ENCODE measurements around the gene COLGALT1. TPM values are rescaled to one million over a fixed set of nuclear protein-coding genes. Genes with fewer than 3 reads are reported as not detected.
A peak's percentile ranks its signal among the peaks of the same experiment; 100 is the strongest.

COLGALT1 gene
- total and polyA plus RNA-seq, 9 of the 15 experiments (the other 6 are each of a cell fraction or from before 2014, with no cell fraction given): 4.9 to 119 (median 82.6) TPM

DNA sequence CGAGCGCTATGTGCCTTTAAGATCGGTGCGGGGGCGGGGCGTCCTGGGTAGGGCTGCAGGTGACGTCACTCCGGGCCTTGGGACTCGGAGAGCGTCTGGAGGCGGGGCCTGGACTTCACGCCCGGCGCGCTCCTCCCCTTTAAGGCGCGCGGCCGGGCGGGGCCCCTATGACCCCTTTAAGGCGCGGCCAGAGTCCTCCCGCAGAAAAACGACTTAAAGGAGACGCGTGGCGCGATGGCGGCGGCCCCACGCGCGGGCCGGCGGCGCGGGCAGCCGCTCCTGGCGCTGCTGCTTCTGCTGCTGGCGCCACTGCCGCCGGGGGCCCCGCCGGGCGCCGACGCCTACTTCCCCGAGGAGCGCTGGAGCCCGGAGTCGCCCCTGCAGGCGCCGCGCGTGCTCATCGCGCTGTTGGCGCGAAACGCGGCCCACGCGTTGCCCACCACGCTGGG is at the start of gene COLGALT1 (continued):
- TF ChIP-seq ZC3H4 (CRISPR knock-in tag; IDR thresholded peaks at IDR 0.05; ENCODE audit: borderline replicate concordance): no peak
- TF ChIP-seq ZBTB1 (CRISPR knock-in tag; IDR thresholded peaks at IDR 0.05; ENCODE audit: borderline replicate concordance, low read depth): no peak
- TF ChIP-seq, protein P1, sequence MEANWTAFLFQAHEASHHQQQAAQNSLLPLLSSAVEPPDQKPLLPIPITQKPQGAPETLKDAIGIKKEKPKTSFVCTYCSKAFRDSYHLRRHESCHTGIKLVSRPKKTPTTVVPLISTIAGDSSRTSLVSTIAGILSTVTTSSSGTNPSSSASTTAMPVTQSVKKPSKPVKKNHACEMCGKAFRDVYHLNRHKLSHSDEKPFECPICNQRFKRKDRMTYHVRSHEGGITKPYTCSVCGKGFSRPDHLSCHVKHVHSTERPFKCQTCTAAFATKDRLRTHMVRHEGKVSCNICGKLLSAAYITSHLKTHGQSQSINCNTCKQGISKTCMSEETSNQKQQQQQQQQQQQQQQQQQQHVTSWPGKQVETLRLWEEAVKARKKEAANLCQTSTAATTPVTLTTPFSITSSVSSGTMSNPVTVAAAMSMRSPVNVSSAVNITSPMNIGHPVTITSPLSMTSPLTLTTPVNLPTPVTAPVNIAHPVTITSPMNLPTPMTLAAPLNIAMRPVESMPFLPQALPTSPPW (CRISPR knock-in tag; IDR thresholded peaks at IDR 0.05): peak; percentile 90
- no peak for TF ChIP-seq MTA3 (IDR thresholded peaks at IDR 0.05; ENCODE audit: borderline replicate concordance)
- TF ChIP-seq RCOR1 (IDR thresholded peaks at IDR 0.05; ENCODE audit: borderline replicate concordance in 1 of 2, low read depth in 2 of 2, low read length in 2 of 2): no peak
- peak; percentile 7; the same call in 1 of the 2 replicates for TF ChIP-seq ZBTB7A (IDR thresholded peaks at IDR 0.05; ENCODE audit: borderline replicate concordance, control insufficient read depth, low read depth, low read length)
- no peak for TF ChIP-seq TAF9B (IDR thresholded peaks at IDR 0.05; ENCODE audit: partially characterized antibody)
- TF ChIP-seq ETV5 (CRISPR knock-in tag; IDR thresholded peaks at IDR 0.05; ENCODE audit: low read depth): 0 out of 2 replicates have a peak, but pooled peaks have one; percentile 6
- no peak for TF ChIP-seq THAP12 (CRISPR knock-in tag; IDR thresholded peaks at IDR 0.05)
- TF ChIP-seq ZNF41 (CRISPR knock-in tag; conservative IDR thresholded peaks at IDR 0.05): no peak
- TF ChIP-seq ZNF75A (CRISPR knock-in tag; IDR thresholded peaks at IDR 0.05): no peak
- TF ChIP-seq ZNF184 (CRISPR knock-in tag; IDR thresholded peaks at IDR 0.05): no peak
- TF ChIP-seq, protein P2, sequence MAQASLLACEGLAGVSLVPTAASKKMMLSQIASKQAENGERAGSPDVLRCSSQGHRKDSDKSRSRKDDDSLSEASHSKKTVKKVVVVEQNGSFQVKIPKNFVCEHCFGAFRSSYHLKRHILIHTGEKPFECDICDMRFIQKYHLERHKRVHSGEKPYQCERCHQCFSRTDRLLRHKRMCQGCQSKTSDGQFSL (CRISPR knock-in tag; IDR thresholded peaks at IDR 0.05): no peak
- TF ChIP-seq, protein P2 (tag; IDR thresholded peaks at IDR 0.05): no peak
- TF ChIP-seq ZNF77 (CRISPR knock-in tag; IDR thresholded peaks at IDR 0.05): no peak
- no peak for TF ChIP-seq GTF2A2 (tag; IDR thresholded peaks at IDR 0.05)
- no peak for TF ChIP-seq OTX1 (CRISPR knock-in tag; IDR thresholded peaks at IDR 0.05)
- TF ChIP-seq LEF1 (IDR thresholded peaks at IDR 0.05): no peak
- TF ChIP-seq ZNF212 (CRISPR knock-in tag; IDR thresholded peaks at IDR 0.05): no peak
- no peak for TF ChIP-seq GABPB2 (CRISPR knock-in tag; conservative IDR thresholded peaks at IDR 0.05)
- TF ChIP-seq ETV1 (tag; conservative IDR thresholded peaks at IDR 0.05; ENCODE audit: low read depth): no peak
- no peak for TF ChIP-seq PTRF (tag; IDR thresholded peaks at IDR 0.05)
- no peak for TF ChIP-seq RBM34 (IDR thresholded peaks at IDR 0.05; ENCODE audit: borderline replicate concordance, insufficient read depth, low read length)
- TF ChIP-seq CTBP1 (IDR thresholded peaks at IDR 0.05; ENCODE audit: borderline replicate concordance): peak; percentile 33; the same call in 1 of the 2 replicates
- no peak for TF ChIP-seq ZNF3 (CRISPR knock-in tag; IDR thresholded peaks at IDR 0.05)
- no peak for TF ChIP-seq EP300 (IDR thresholded peaks at IDR 0.05; ENCODE audit: low read length)
- TF ChIP-seq ZKSCAN1 (IDR thresholded peaks at IDR 0.05; ENCODE audit: low read depth, low read length): 0 out of 2 replicates have a peak, but pooled peaks have one; percentile 3
- no peak for TF ChIP-seq GABPA (tag; conservative IDR thresholded peaks at IDR 0.05; ENCODE audit: low read depth)

Data from K562 (cell line).